Brain microvascular endothelial cell (primary cell): ENCODE data around the gene GLCCI1.
A peak's percentile ranks its signal among the peaks of the same experiment; 100 is the strongest.

Experiments
- DNase-seq: peaks from one replicate; pipeline ENCODE4 v3.0.0-alpha.2; 2020
- H3K27ac ChIP-seq: fragments of 250-450 bp; sonication (Bioruptor Pico); 2 replicates; pipeline ENCODE4 v1.5.1; 2020; ENCODE audit warnings: mild to moderate bottlenecking, moderate library complexity
- H3K27me3 ChIP-seq: fragments of 250-450 bp; sonication (Bioruptor Pico); replicated peaks from 2 replicates; pipeline ENCODE4 v1.5.1; 2020; ENCODE audit warnings: mild to moderate bottlenecking
- H3K36me3 ChIP-seq: fragments of 250-450 bp; sonication (Bioruptor Pico); replicated peaks from 2 replicates; pipeline ENCODE4 v1.5.1; 2020; ENCODE audit warnings: mild to moderate bottlenecking
- H3K4me3 ChIP-seq: 2 replicates; pipeline ENCODE4 v1.5.1; 2011; ENCODE audit warnings: low read depth, mild to moderate bottlenecking, control low read depth, low read length, moderate library complexity
- in situ Hi-C: cut with HindIII; loops from 2 replicates; pipeline ENCODE4 v1.10.0; 2017; ENCODE audit warnings: low sequenced_read_pairs, low pct_ligation_motif_present
- TF ChIP-seq, protein P1 (sequence below): IDR thresholded peaks from 2 replicates; pipeline ENCODE4 v1.5.1; 2011; ENCODE audit warnings: low read depth, mild to moderate bottlenecking, moderate library complexity, low read length, control low read depth, inconsistent platforms; ENCODE audit errors: missing control alignments

Gene GLCCI1

DNA sequence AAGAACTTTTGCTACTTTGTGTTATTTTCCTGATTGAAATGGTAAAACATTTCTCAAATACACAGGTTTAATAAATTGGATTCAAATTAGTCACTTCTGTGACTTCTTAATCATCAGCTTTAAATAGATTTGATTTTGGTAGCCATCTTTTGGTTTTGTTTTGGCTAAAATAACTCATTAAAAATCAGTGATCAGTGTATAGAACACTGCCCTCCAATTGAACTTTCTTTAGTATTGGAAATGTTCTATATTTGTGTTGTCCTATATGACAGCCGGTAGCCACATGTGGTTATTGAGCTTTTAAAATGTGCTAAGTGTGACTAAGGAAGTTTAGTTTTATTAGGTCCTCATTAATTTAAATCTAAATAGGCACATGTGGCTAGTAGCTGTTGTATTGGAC lies 50.4 kb downstream of the GLCCI1 start:
- Histone ChIP-seq H3K27me3 (no peaks in the 10 kb centered on the region), H3K27ac (no peak overlapping the region), H3K36me3 (no peaks in the 10 kb centered on the region), H3K4me3 (no peak overlapping the region)
- in situ Hi-C loops, result no loop called here
- no peak for DNase-seq
- TF ChIP-seq, protein P1, sequence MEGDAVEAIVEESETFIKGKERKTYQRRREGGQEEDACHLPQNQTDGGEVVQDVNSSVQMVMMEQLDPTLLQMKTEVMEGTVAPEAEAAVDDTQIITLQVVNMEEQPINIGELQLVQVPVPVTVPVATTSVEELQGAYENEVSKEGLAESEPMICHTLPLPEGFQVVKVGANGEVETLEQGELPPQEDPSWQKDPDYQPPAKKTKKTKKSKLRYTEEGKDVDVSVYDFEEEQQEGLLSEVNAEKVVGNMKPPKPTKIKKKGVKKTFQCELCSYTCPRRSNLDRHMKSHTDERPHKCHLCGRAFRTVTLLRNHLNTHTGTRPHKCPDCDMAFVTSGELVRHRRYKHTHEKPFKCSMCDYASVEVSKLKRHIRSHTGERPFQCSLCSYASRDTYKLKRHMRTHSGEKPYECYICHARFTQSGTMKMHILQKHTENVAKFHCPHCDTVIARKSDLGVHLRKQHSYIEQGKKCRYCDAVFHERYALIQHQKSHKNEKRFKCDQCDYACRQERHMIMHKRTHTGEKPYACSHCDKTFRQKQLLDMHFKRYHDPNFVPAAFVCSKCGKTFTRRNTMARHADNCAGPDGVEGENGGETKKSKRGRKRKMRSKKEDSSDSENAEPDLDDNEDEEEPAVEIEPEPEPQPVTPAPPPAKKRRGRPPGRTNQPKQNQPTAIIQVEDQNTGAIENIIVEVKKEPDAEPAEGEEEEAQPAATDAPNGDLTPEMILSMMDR, result no peak

DNA sequence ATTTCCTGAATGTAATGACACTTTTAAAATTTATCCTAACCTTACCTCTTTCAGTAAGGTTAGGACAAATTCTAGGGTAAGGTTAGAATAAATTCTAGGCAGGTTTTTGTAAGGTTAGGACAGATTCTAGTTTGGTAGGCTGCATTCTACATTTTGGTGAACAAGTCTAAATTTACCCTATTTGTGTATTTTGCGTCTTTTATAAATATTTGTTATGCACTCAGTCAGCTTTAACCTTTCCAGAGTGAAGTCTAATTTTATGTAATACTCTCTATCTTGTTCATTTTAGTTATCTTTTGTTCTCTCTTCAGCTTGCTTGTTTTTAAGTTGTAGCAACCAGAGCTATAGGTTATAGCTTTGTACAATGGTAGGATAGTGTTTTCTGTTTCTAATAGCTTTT lies 54.0 kb downstream of the GLCCI1 start:
- H3K27ac ChIP-seq, result no peak overlapping the region
- H3K4me3 ChIP-seq, result no peak overlapping the region
- H3K27me3 ChIP-seq, result no peaks in the 10 kb centered on the region
- DNase-seq, result no peak
- in situ Hi-C loops, result no loop called here
- TF ChIP-seq, protein P1, result no peak
- no peaks in the 10 kb centered on the region for H3K36me3 ChIP-seq

DNA sequence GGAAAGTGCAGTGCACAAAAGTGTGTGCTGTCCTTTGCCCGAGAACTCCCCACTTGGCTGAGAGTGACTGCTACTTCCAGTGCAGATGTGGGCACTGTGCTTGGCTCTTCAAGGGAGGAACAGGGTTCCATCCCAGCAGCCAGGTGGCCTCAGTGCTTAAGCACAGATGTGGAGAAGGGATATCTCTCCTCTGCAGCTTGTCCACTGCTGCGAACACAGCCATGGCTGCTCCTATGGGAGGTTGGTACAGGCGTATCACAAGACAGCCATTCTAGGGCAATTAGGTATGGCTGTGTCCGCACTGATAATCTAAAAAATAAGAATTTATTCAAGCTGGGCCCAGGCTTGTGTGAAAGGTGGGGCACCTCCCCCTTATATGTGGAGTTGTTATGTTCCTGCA lies 66.6 kb downstream of the GLCCI1 start:
- Histone ChIP-seq H3K4me3 (no peak overlapping the region), H3K27me3 (no peaks in the 10 kb centered on the region), H3K27ac (no peak overlapping the region), H3K36me3 (no peaks in the 10 kb centered on the region)
- in situ Hi-C loops, result no loop called here
- DNase-seq, result no peak
- TF ChIP-seq, protein P1, result no peak

DNA sequence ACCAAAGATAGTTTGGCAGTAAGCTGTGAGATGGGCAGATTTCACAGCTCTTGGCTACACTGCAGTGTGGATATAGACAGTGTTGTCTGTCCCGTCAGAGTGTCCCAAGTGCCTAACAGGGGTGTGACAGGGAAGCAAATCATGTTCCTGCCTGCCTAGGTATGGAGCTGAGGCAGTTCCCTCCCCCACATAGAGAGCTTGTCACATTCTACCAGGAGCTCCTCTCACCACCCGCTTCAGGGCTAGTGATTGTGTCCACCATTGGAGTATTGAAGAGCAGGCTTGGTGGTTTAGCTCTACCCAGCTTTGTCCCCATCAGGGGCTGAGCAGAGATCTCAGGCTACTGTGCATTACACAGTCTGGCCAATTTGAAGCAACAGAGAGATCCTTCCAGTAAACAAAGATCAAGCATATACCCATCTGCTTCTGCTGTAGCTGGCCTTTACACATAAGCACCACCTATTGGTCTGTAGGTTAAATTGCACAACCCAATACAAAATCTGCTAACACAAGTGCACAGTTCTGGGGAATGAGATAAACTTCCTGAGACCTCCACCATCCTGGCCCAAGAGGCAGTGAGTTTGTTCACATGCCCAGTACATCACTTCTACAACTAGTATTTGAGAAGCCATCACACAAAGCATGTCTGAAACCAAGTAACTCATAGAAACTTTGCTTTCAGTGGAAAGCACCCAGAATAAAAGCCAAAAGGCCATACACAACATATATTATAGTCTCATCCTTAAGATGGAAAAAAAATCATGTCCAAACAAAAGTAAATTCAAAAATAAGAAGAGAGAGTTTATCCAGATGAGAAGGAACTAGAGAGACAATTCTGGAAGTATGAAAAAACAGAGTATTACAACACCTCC lies 67.3 kb downstream of the GLCCI1 start:
- in situ Hi-C loops, result no loop called here
- Histone ChIP-seq H3K36me3 (no peaks in the 10 kb centered on the region), H3K27me3 (no peaks in the 10 kb centered on the region), H3K4me3 (no peak overlapping the region), H3K27ac (no peak overlapping the region)
- TF ChIP-seq, protein P1, result peak; percentile 62
- peak; percentile 19 for DNase-seq

DNA sequence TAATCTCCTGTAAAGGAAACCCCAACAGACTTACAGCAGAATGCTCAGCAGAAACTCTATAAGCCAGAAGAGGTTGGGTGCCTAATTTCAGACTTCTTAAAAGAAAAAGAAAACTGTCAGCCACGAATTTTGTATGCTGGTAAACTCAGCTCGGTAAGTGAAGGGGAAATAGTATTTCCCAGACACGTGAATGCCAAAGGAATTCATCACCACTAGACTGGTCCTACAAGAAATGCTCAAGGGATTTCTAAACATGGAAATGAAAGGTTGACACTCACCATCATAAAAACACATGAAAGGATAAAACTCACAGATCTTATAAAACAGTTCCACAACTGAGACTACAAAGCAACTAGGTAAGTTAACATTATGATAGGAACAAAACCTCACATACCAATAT lies 68.6 kb downstream of the GLCCI1 start:
- no peak overlapping the region for H3K27ac ChIP-seq
- TF ChIP-seq, protein P1, result no peak
- no peaks in the 10 kb centered on the region for H3K36me3 ChIP-seq
- no peak for DNase-seq
- no peaks in the 10 kb centered on the region for H3K27me3 ChIP-seq
- H3K4me3 ChIP-seq, result no peak overlapping the region
- in situ Hi-C loops, result no loop called here
